ENCODE results near the gene ZNF576.
"Not testable (repeated sequence)": the region's sequence is repeated elsewhere in the genome, so short reads cannot be mapped to it uniquely, and the experiment has no call there.

Gene ZNF576

GRCh38 chr19:43623889-43624670, 27.7 kb downstream of the ZNF576 start:
- no peak for FAIRE-seq
- no peak for DNase-seq (ENCODE audit: insufficient read length, low spot score)

GRCh38 chr19:43624933-43625332, 28.5 kb downstream of the ZNF576 start:
- FAIRE-seq: no peak
- DNase-seq (ENCODE audit: insufficient read length, low spot score): peak; percentile 59

GRCh38 chr19:43625918-43626579, 29.7 kb downstream of the ZNF576 start:
- DNase-seq (ENCODE audit: insufficient read length, low spot score): no peak
- FAIRE-seq: no peak

GRCh38 chr19:43626838-43627237, 30.4 kb downstream of the ZNF576 start:
- no peak for DNase-seq (ENCODE audit: insufficient read length, low spot score)

GRCh38 chr19:43628646-43629326, 32.4 kb downstream of the ZNF576 start:
- DNase-seq (ENCODE audit: insufficient read length, low spot score): no peak

More at GRCh38 chr19:43626838-43627237, 30.4 kb downstream of the ZNF576 start:
- FAIRE-seq: no peak

GRCh38 chr19:43631491-43631890, 35.1 kb downstream of the ZNF576 start:
- no peak for DNase-seq (ENCODE audit: insufficient read length, low spot score)
- no peak for FAIRE-seq

More at GRCh38 chr19:43628646-43629326, 32.4 kb downstream of the ZNF576 start:
- FAIRE-seq: no peak

- DNase-seq (ENCODE audit: insufficient read length, low spot score) (no peak), FAIRE-seq (no peak)
Measured at GRCh38 chr19:43633520-43633919, 37.1 kb downstream of the ZNF576 start.

- no peak for DNase-seq (ENCODE audit: insufficient read length, low spot score)
- FAIRE-seq: no peak
Measured at GRCh38 chr19:43634068-43634467, 37.7 kb downstream of the ZNF576 start.

GRCh38 chr19:43634506-43634871, 38.1 kb downstream of the ZNF576 start:
- no peak for FAIRE-seq
- DNase-seq (ENCODE audit: insufficient read length, low spot score): no peak

- no peak for DNase-seq (ENCODE audit: insufficient read length, low spot score)
- FAIRE-seq: no peak
Measured at GRCh38 chr19:43634872-43635560, 38.6 kb downstream of the ZNF576 start.

GRCh38 chr19:43635561-43635940, 39.2 kb downstream of the ZNF576 start:
- not testable (repeated sequence) for FAIRE-seq; DNase-seq (ENCODE audit: insufficient read length, low spot score)

GRCh38 chr19:43636121-43636683, 39.8 kb downstream of the ZNF576 start:
- DNase-seq (ENCODE audit: insufficient read length, low spot score) (no peak), FAIRE-seq (no peak)

- no peak for FAIRE-seq
- no peak for DNase-seq (ENCODE audit: insufficient read length, low spot score)
Measured at GRCh38 chr19:43638214-43638994, 42.0 kb downstream of the ZNF576 start.

GRCh38 chr19:43638995-43639518, 42.7 kb downstream of the ZNF576 start:
- no peak for FAIRE-seq

GRCh38 chr19:43639519-43640423, 43.4 kb downstream of the ZNF576 start, which contains the start of gene CADM4:
Gene CADM4, minus strand, starts transcription at chr19:43639850. Its CDS starts 60 bp downstream, at chr19:43639790.
- peak; percentile 50 for DNase-seq (ENCODE audit: insufficient read length, low spot score)
- no peak for FAIRE-seq

More at GRCh38 chr19:43638995-43639518, 42.7 kb downstream of the ZNF576 start:
- DNase-seq (ENCODE audit: insufficient read length, low spot score): no peak

- FAIRE-seq: no peak
- DNase-seq (ENCODE audit: insufficient read length, low spot score): no peak
Measured at GRCh38 chr19:43640424-43640757, 44.0 kb downstream of the ZNF576 start.

- DNase-seq (ENCODE audit: insufficient read length, low spot score) (no peak), FAIRE-seq (no peak)
Measured at GRCh38 chr19:43641333-43641732, 44.9 kb downstream of the ZNF576 start.

GRCh38 chr19:43642531-43642930, 46.1 kb downstream of the ZNF576 start:
- FAIRE-seq (no peak), DNase-seq (ENCODE audit: insufficient read length, low spot score) (no peak)

GRCh38 chr19:43643326-43643725, 46.9 kb downstream of the ZNF576 start:
- DNase-seq (ENCODE audit: insufficient read length, low spot score): no peak

More at GRCh38 chr19:43643326-43643725, 46.9 kb downstream of the ZNF576 start:
- FAIRE-seq: no peak
